ENCODE measurements around the gene BEST2. TPM values are rescaled to one million over a fixed set of nuclear protein-coding genes. Genes with fewer than 3 reads are reported as not detected.
A peak's percentile ranks its signal among the peaks of the same experiment; 100 is the strongest.

Gene BEST2
- total and polyA plus RNA-seq, 2 donors from 2014 or later: not detected

DNA sequence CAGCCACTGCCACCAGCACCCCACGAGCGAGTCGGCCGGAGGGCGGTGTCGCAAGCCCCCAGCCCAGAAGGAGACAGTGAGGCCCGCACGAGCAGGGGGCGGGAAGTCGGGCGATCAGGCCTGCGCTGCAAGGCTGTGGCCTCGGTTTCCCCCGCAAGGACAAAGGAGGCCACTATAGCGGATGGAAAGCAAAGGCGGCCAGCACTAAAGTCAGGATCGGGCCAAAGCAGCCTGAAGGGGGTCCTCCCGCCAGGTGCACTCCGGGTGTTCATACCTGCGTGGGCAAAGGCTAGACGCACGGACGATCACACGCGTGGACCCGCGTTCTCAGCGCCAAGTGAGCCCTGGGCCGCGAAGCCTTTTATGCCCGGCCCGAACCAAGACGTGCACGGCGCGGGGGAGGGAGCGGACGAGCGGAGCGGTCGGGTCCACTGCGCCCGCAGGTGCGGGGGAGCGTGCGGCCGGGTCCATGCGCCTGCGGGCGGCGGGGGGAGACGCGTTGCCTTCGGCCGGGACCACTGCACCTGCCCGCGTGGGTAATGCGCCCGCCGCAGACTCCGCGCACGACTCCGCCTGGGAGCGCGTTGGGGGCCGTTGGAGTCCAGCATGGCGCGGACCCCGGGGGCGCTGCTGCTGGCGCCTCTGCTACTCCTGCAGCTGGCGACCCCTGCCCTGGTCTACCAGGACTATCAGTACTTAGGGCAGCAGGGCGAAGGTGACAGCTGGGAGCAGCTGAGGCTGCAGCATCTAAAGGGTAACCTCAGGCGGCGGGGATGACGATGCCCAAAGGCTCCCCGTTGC lies 50.1 kb downstream of the BEST2 start, which contains the start of the genes PRDX2 and THSD8:
TSS of gene PRDX2 (minus strand) at position 335 of the 801 bp plus-strand sequence. CDS start 539 bp downstream, outside the sequence.
TSS of gene THSD8 (plus strand) at position 604 of the 801 bp plus-strand sequence. CDS start at position 607, 3 bp downstream.
- H3K27ac ChIP-seq (ENCODE audit: low read depth in 2 of 2, low read length in 2 of 2): peak within 1 kb of the TSS; percentile 80 to 87
- FAIRE-seq (no peak), DNase-seq (peak; percentile 86 to 93 (median 92))
- H3K9ac ChIP-seq (ENCODE audit: low read length in 3 of 3): peak within 1 kb of the TSS; percentile 69 to 98 (median 91)
- no peaks in the 10 kb centered on the region for H3K9me3 ChIP-seq (ENCODE audit: control insufficient read depth in 2 of 3, insufficient read depth in 1 of 3, low read length in 3 of 3)
- H3K36me3 ChIP-seq (ENCODE audit: control insufficient read depth in 2 of 3, insufficient read depth in 3 of 3, low read length in 3 of 3): peaks cover 0 to 9% (median 2%) of the 10 kb centered on the region in 3 donors
- no peaks in the 10 kb centered on the region for H3K27me3 ChIP-seq (ENCODE audit: control insufficient read depth, insufficient read depth, low read length)
- peak within 1 kb of the TSS; percentile 78 to 93 (median 90) for H3K4me3 ChIP-seq (ENCODE audit: low read length in 3 of 3)
- peaks cover 0 to 17% (median 10%) of the 10 kb centered on the region in 3 donors for H3K4me1 ChIP-seq (ENCODE audit: control insufficient read depth in 2 of 3, insufficient read depth in 2 of 3, low read depth in 1 of 3, low read length in 3 of 3)
- TF ChIP-seq, protein P1, sequence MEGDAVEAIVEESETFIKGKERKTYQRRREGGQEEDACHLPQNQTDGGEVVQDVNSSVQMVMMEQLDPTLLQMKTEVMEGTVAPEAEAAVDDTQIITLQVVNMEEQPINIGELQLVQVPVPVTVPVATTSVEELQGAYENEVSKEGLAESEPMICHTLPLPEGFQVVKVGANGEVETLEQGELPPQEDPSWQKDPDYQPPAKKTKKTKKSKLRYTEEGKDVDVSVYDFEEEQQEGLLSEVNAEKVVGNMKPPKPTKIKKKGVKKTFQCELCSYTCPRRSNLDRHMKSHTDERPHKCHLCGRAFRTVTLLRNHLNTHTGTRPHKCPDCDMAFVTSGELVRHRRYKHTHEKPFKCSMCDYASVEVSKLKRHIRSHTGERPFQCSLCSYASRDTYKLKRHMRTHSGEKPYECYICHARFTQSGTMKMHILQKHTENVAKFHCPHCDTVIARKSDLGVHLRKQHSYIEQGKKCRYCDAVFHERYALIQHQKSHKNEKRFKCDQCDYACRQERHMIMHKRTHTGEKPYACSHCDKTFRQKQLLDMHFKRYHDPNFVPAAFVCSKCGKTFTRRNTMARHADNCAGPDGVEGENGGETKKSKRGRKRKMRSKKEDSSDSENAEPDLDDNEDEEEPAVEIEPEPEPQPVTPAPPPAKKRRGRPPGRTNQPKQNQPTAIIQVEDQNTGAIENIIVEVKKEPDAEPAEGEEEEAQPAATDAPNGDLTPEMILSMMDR (IDR thresholded peaks at IDR 0.05; ENCODE audit: borderline replicate concordance, extremely low read depth, insufficient read depth): peak; percentile 18
- intact Hi-C loops (cut with DNase I): no loop called here

- peaks cover 0 to 5% (median 2%) of the 10 kb centered on the region in 3 donors for H3K36me3 ChIP-seq (ENCODE audit: control insufficient read depth in 2 of 3, insufficient read depth in 3 of 3, low read length in 3 of 3)
- TF ChIP-seq, protein P1 (IDR thresholded peaks at IDR 0.05; ENCODE audit: borderline replicate concordance, extremely low read depth, insufficient read depth): no peak
- peak overlapping the region in 2 of 3 donors; percentile 22 to 91 for H3K9ac ChIP-seq (ENCODE audit: low read length in 3 of 3)
- H3K4me3 ChIP-seq (ENCODE audit: low read length in 3 of 3): peak overlapping the region; percentile 69 to 93 (median 78)
- peaks cover 0 to 23% (median 15%) of the 10 kb centered on the region in 3 donors for H3K4me1 ChIP-seq (ENCODE audit: control insufficient read depth in 2 of 3, insufficient read depth in 2 of 3, low read depth in 1 of 3, low read length in 3 of 3)
- H3K27ac ChIP-seq (ENCODE audit: low read depth in 2 of 2, low read length in 2 of 2): peak overlapping the region in 1 of 2 donors; percentile 7
- H3K9me3 ChIP-seq (ENCODE audit: control insufficient read depth in 2 of 3, insufficient read depth in 1 of 3, low read length in 3 of 3): no peaks in the 10 kb centered on the region
- no peak for FAIRE-seq
- H3K27me3 ChIP-seq (ENCODE audit: control insufficient read depth, insufficient read depth, low read length): no peaks in the 10 kb centered on the region
- DNase-seq: peak in 1 of 5 donors; percentile 47
- intact Hi-C loops (cut with DNase I): no loop called here
Observed at GRCh38 chr19:12802267-12803106, 50.9 kb downstream of the BEST2 start.

- DNase-seq (peak in 1 of 5 donors; percentile 61), FAIRE-seq (no peak)
- H3K27me3 ChIP-seq (ENCODE audit: control insufficient read depth, insufficient read depth, low read length): no peaks in the 10 kb centered on the region
- H3K27ac ChIP-seq (ENCODE audit: low read depth in 2 of 2, low read length in 2 of 2): no peak overlapping the region
- intact Hi-C loops (cut with DNase I): no loop called here
- no peaks in the 10 kb centered on the region for H3K9me3 ChIP-seq (ENCODE audit: control insufficient read depth in 2 of 3, insufficient read depth in 1 of 3, low read length in 3 of 3)
- H3K9ac ChIP-seq (ENCODE audit: low read length in 3 of 3): no peak overlapping the region
- H3K4me3 ChIP-seq (ENCODE audit: low read length in 3 of 3): no peak overlapping the region
- H3K36me3 ChIP-seq (ENCODE audit: control insufficient read depth in 2 of 3, insufficient read depth in 3 of 3, low read length in 3 of 3): peaks cover 0 to 5% (median 0%) of the 10 kb centered on the region in 3 donors
- peaks cover 0 to 23% (median 15%) of the 10 kb centered on the region in 3 donors for H3K4me1 ChIP-seq (ENCODE audit: control insufficient read depth in 2 of 3, insufficient read depth in 2 of 3, low read depth in 1 of 3, low read length in 3 of 3)
- TF ChIP-seq, protein P1 (IDR thresholded peaks at IDR 0.05; ENCODE audit: borderline replicate concordance, extremely low read depth, insufficient read depth): no peak
Observed at GRCh38 chr19:12804051-12804450, 52.5 kb downstream of the BEST2 start.

All from kidney (tissue), 14 donors.